Vein endothelial cell (primary cell): ENCODE measurements around the gene TYMP. TPM values are rescaled to one million over a fixed set of nuclear protein-coding genes. Genes with fewer than 3 reads are reported as not detected.

ENCODE experiments used
- total RNA-seq: library from RNA; depleted of rRNA; stranded (reverse); fragments of >200 nt; gene quantifications from 2 replicates; pipeline ENCODE4 v1.2.3, GENCODE V29; 2012

Gene TYMP
- total RNA-seq, result 5.5 and 9.5 TPM in 2 replicates

GRCh38 chr22:50529897-50530579 is at the start of gene TYMP:
Gene TYMP, minus strand, starts transcription at chr22:50530012. Its CDS starts 303 bp downstream, at chr22:50529709.

GRCh38 chr22:50577987-50578775 is 48.4 kb upstream of the TYMP start, which contains the start of gene CPT1B:
Gene CPT1B, minus strand, starts transcription at chr22:50578427. Its CDS starts 512 bp downstream, at chr22:50577915.

GRCh38 chr22:50562523-50563412 is 33.0 kb upstream of the TYMP start, which contains the start of gene SYCE3:
Gene SYCE3, minus strand, starts transcription at chr22:50562919. Its CDS starts 6,514 bp downstream, at chr22:50556405.

GRCh38 chr22:50545522-50546325 is 15.9 kb upstream of the TYMP start, which contains the start of gene KLHDC7B:
Gene KLHDC7B, plus strand, starts transcription at chr22:50545899. Its CDS starts 345 bp downstream, at chr22:50546244.

GRCh38 chr22:50525104-50525857 is 4.5 kb downstream of the TYMP start, which contains the start of gene SCO2:
Gene SCO2, minus strand, starts transcription at chr22:50525598. Its CDS starts 1,187 bp downstream, at chr22:50524411.

DNA sequence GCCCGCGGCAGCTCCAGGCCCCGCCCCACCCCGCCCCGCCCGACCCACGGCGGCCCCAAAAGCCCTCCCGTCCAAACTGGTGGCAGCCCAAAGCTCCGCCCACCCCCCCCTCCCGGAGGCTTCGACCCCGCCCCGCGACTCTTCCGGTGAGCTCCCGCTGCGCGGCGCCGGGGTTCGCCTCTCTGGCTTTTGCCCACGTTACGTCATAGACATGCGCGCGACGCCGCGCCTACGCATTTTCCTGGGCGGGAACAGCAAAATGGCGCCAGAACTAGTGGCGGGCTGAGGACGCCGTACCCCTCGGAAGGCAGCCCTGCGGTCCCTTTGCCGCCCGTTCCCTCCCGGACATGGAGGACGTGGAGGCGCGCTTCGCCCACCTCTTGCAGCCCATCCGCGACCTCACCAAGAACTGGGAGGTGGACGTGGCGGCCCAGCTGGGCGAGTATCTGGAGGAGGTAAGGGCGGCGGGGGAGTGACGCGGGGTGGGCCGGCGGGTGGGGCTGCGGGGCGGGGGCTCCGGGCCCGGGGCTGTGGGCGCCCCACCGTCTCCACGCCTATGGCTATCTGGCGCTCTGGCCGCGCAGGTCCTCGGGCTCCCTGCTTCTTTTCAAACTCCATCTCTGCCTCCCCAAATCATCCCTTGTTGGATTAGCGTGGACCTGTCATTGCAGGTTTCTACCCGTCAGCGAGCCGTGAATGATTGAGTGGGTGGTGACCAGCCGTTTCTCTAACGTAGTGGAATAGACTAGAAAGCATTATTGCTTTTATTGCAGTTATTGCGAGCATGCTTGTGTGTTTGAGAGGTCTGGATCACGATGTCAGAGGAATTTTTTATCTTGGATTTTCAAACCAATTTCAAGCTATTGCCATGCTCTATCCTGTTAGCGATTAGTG is 21.6 kb downstream of the TYMP start, which contains the start of gene NCAPH2:
NCAPH2 (plus strand) TSS at position 234 of the 894 bp plus-strand sequence; CDS start at position 348, 114 bp downstream.

DNA sequence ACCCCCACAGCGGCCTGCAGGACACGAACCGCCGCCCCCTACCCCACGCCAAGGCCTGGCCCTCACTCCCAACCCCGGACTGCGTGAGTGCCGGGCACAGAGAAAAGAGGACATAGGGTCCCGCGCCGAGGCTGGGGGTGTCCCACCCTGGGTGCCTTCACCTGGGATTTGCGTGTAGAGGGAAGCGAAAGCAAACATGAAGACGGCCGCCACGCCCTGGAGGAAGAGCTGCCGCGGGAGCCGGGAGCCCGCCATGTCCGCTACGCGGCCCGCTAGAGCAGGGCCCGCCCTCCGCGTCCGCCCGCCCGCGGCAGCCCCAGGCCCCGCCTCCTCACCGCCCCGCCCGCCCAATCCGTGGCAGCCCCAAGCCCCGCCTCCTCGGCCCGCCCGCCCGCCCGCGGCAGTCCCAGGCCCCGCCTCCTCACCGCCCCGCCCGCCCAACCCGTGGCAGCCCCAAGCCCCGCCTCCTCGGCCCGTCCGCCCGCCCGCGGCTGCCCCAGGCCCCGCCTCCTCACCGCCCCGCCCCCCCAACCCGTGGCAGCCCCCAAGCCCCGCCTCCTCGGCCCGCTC is 22.3 kb downstream of the TYMP start, which contains the start of gene LMF2:
LMF2 (minus strand) TSS at position 282 of the 570 bp plus-strand sequence; CDS start at position 255, 27 bp downstream.

DNA sequence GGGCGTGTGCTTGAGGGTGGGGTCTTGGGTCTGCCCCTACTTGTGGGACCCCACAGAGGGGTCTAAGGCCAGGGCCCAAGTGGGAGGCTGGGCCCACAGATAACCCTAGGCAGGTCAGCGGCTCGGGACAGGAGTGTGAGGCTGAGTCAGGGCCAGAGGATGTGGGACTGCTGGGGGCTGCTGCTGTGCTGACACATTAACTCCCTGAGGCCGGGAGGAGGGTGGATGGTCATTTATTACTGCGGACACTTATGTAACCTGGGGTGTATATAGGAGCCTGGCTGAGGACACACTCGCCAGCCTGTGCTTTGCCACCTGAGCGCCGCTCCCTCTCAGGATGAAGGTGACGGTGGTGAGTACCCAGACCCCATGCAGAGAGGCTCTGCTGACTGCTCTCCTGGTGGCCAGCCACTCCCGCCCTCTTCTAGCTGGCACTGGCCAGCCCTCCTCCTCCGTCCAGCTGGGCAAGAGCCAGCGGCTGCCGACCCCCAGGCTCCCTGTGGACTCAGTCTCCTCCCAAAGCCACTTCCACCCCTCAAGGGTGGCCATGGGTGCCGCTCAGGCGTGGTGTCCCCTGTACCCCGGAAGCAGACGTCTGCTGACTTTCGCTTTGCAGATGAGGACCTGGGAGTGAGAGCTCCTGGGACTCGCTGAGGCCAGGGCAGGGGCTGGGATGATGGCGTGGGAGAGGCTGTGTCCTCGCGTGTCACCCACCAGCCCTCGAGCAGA is 43.1 kb downstream of the TYMP start, which contains the start of gene MIOX:
MIOX (plus strand) TSS at position 299 of the 729 bp plus-strand sequence; CDS start at position 338, 39 bp downstream.

DNA sequence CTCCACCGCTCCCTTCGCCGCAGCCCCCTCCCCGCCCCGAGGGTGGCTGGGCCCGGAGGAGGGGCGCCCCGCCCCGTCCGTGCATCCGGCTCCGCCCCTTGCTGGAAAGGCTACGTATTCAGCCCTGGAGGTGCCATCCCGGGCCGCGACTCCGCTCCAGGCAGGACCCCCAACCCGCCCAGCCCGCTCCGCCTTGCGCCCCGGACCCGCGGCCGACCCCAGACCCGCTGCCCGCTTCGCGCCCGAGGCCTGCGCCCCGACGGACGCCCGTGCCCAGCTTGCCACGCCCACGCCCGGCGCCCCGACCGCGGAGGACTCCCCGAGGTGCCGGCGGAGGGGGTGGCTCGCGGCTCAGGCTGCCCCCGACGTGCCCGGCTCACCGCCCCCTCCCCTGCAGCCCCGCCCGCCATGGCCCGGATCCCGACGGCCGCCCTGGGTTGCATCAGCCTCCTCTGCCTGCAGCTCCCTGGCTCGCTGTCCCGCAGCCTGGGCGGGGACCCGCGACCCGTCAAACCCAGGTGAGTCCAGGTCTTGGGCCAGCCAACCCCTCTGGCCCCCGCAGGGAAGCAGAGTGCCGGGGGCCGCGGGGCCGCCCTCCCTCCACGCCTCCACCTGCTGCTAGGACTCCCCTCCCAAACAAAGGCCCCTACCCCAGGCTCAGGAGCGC is 48.2 kb downstream of the TYMP start, which contains the start of gene ADM2:
ADM2 (plus strand) TSS at position 104 of the 667 bp plus-strand sequence; CDS start at position 409, 305 bp downstream.

Other genes with a start within 250 kb of the TYMP start
- gene PLXNB2, start 222.4 kb downstream of the TYMP start, total RNA-seq, result 92.4 and 113 TPM in 2 replicates
- 2.1 and 4.2 TPM in 2 replicates for gene DENND6B, start 203.0 kb downstream of the TYMP start, total RNA-seq
- gene PPP6R2, start 186.7 kb downstream of the TYMP start, total RNA-seq, result 59.3 and 77.4 TPM in 2 replicates
- 50.7 and 68.9 TPM in 2 replicates for gene SBF1, start 55.0 kb downstream of the TYMP start, total RNA-seq
- 0.48 and 0.65 TPM in 2 replicates for gene ADM2, start 48.5 kb downstream of the TYMP start, total RNA-seq
- gene MIOX, start 43.2 kb downstream of the TYMP start, total RNA-seq, result not detected in 2 replicates
- gene LMF2, start 22.3 kb downstream of the TYMP start, total RNA-seq, result 43.1 and 52.6 TPM in 2 replicates
- 27.8 and 31.7 TPM in 2 replicates for gene NCAPH2, start 21.8 kb downstream of the TYMP start, total RNA-seq
- gene SCO2, start 4.4 kb downstream of the TYMP start, total RNA-seq, result 2.9 and 3.2 TPM in 2 replicates
- gene KLHDC7B, start 15.9 kb upstream of the TYMP start, total RNA-seq, result under 0.01 TPM in 1 of 2 replicates, not detected in the other
- not detected in 2 replicates for gene SYCE3, start 32.9 kb upstream of the TYMP start, total RNA-seq
- gene CPT1B, start 48.4 kb upstream of the TYMP start, total RNA-seq, result 2.0 and 2.5 TPM in 2 replicates
- gene CHKB, start 52.8 kb upstream of the TYMP start, total RNA-seq, result 32.6 and 36.6 TPM in 2 replicates
- gene MAPK8IP2, start 70.8 kb upstream of the TYMP start, total RNA-seq, result 0.10 and 0.33 TPM in 2 replicates
- 20.8 and 41.5 TPM in 2 replicates for gene ARSA, start 98.1 kb upstream of the TYMP start, total RNA-seq
- 29.8 and 43.8 TPM in 2 replicates for gene SHANK3, start 142.8 kb upstream of the TYMP start, total RNA-seq
- 0.38 and 1.3 TPM in 2 replicates for gene ACR, start 208.2 kb upstream of the TYMP start, total RNA-seq